Activated naive CD4-positive, alpha-beta T cell treated with anti-CD3 and anti-CD28 coated beads, Interleukin-2, amount 50 U/mL, for 72 hours (primary cell): ENCODE results near the gene BCO1. TPM values are rescaled to one million over a fixed set of nuclear protein-coding genes. Genes with fewer than 3 reads are reported as not detected.
A peak's percentile ranks its signal among the peaks of the same experiment; 100 is the strongest.

Experiments
- ATAC-seq, 2 donors: fragments of 150-1000 bp; cut with Tn5 transposase; 2 replicates each; pipeline ENCODE4 v1.10.0; 2021; ENCODE audit warnings: mild to moderate bottlenecking in 2 of 2, moderate library complexity in 2 of 2
- DNase-seq, 2 donors: peaks; one replicate each; pipeline ENCODE4 v3.0.0; 2021 to 2022; ENCODE audit warnings: low spot score in 2 of 2
- H3K27ac Mint-ChIP-seq, 2 donors: one replicate each; pipeline ENCODE4 v1.8.0; 2022; ENCODE audit warnings: mild to moderate bottlenecking in 2 of 2, mixed read lengths in 2 of 2
- H3K36me3 Mint-ChIP-seq, 2 donors: one replicate each; pipeline ENCODE4 v1.8.0; 2022; ENCODE audit warnings: mixed read lengths in 2 of 2
- H3K9me3 Mint-ChIP-seq, 2 donors: one replicate each; pipeline ENCODE4 v1.8.0; 2022; ENCODE audit warnings: mixed read lengths in 2 of 2
- total RNA-seq, 2 donors: library from RNA; stranded (reverse); gene quantifications; one replicate each; pipeline ENCODE4 v1.2.3, GENCODE V29; 2022

BCO1 gene, protein sequence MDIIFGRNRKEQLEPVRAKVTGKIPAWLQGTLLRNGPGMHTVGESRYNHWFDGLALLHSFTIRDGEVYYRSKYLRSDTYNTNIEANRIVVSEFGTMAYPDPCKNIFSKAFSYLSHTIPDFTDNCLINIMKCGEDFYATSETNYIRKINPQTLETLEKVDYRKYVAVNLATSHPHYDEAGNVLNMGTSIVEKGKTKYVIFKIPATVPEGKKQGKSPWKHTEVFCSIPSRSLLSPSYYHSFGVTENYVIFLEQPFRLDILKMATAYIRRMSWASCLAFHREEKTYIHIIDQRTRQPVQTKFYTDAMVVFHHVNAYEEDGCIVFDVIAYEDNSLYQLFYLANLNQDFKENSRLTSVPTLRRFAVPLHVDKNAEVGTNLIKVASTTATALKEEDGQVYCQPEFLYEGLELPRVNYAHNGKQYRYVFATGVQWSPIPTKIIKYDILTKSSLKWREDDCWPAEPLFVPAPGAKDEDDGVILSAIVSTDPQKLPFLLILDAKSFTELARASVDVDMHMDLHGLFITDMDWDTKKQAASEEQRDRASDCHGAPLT
- not detected for total RNA-seq

DNA sequence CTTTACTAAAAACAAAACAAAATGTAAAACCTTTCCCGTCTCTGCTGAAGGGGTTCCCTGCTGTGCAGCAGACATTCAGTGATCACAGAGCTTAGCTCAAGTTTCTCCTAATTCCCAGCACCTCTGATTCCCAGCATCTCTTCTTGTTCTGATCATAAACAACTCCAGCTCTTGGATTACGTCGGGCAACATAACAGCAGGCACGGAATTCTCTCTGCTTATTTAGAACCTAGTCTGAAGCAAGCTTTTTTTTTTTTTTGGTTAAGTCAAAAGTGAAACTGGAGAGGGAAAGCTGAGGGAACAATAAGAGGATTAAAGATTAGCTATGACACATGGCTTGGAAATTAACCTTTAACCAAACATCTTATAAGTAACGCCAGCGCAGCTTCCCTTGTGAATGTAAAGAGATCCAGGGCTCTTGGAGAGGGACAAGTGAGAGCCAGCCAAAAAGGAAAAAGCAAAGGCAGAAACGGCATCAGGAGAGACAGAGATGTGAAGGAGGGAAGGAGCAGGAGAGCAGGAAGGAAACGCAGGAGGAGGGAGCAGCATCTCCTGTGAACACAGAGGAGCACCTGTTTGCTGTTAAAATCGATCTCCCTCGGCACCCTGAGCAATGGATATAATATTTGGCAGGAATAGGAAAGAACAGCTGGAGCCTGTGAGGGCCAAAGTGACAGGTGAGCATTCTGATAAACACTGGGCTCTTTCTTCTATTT is at the start of gene BCO1:
TSS of gene BCO1 (plus strand) at position 394 of the 716 bp plus-strand sequence. CDS start at position 614, 220 bp downstream.
- Mint-ChIP-seq H3K27ac (no peak within 1 kb of the TSS), H3K9me3 (no peaks in the 10 kb centered on the region), H3K36me3 (no peaks in the 10 kb centered on the region)
- DNase-seq (no peak), ATAC-seq (no peak)

DNA sequence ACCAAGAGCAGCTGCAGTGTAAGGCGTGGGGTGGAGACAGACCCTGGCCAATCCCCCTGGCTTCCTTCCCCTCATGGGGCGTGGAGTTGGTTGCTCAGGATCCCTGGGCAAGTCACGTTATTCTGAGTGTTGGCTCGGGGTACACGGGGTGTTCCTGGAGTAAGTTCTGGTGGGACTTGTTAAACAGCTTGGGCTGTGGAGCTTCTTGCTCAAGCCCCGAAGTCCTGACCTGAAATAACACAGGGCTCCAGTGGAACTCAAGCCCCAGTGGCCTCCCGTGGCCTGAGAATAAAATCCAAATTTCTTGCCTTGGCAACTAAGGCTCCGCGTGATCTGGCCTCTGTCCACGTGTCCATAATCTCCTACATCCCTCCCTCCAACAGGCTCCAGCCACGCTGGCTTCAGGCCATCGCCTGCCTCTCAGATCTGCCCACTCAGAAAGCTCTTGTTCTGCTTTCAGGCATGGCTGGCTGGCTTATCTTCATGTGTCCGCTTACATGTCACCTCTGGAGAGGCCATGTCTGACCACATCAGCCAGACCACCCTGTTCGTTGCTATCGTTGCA is 49.3 kb upstream of the BCO1 start:
- Mint-ChIP-seq H3K27ac (no peak overlapping the region), H3K36me3 (no peaks in the 10 kb centered on the region), H3K9me3 (no peaks in the 10 kb centered on the region)
- no peak for ATAC-seq
- no peak for DNase-seq

DNA sequence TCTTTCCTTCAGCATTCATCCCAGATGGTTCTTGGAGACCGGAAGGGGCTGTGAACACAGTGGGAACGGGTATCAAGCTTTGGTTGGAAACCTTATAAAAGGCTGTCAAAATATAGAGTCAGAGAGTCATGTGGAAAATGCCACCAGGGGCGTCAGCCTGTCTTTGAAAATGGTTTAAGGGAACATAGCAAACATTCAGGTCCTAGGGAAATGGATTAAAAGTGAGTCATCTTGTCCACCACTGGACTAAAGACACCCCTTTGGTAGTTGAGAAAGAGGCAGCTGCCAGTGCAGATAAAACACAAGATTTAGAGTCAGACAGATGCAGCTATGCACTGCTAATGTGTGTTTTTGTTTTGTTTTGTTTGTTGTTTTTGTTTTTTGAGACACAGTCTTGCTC is 47.8 kb upstream of the BCO1 start:
- H3K27ac Mint-ChIP-seq: no peak overlapping the region
- DNase-seq (no peak), ATAC-seq (no peak)
- H3K36me3 Mint-ChIP-seq: no peaks in the 10 kb centered on the region
- no peaks in the 10 kb centered on the region for H3K9me3 Mint-ChIP-seq

DNA sequence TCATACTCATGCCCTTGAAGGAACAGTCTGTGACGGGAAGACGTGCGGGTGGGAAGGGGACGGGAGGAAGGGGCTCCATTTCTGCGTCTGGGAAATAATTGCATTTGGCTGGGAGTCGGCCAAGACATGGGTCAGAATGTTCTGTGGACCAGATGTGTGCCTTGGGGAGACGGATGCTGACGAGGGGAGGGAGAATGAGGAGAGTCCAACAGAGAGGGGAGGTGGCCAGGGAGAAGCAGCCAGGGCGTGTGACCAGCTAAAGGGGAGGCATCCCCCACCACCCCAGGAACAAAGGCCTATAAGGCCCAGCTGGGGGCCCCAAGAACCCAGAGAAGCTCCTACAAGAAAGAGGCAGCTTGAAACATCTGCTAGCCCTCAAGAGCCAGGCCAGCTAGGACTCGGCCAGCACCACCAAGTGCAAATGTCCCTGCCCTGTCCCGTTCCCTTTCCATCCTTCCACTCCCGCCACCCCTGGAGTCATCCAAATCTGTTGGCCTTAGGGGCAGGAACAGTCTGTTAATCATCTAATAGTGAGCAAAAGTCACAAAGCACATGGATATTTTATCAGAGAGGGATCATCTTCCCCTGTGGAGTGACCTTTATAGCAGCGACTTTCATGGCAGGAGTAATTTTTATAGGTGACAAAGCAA is 42.5 kb upstream of the BCO1 start:
- no peaks in the 10 kb centered on the region for H3K36me3 Mint-ChIP-seq
- no peaks in the 10 kb centered on the region for H3K9me3 Mint-ChIP-seq
- no peak for ATAC-seq
- no peak for DNase-seq
- no peak overlapping the region for H3K27ac Mint-ChIP-seq

DNA sequence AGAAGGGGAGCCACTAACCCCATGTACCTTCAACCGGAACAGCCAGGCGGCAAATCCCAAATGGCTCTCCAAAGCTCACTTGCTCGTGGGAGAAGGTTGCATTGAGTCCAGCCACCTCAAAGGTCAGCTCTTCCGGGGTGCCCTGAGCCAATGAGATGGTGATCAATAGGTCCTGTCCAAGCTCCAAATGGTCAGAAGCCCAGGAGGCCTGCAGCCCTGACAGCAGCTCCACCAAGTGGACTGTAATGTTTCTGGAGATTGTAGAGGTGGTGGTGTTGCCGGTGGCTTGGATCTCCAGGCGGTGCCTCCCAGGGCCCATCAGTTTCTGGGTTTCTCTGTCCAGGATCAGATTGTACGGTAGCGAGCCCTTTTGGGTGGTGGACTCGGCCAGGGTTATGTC is 39.9 kb upstream of the BCO1 start:
- no peaks in the 10 kb centered on the region for H3K9me3 Mint-ChIP-seq
- no peak overlapping the region for H3K27ac Mint-ChIP-seq
- no peaks in the 10 kb centered on the region for H3K36me3 Mint-ChIP-seq
- no peak for DNase-seq
- no peak for ATAC-seq

DNA sequence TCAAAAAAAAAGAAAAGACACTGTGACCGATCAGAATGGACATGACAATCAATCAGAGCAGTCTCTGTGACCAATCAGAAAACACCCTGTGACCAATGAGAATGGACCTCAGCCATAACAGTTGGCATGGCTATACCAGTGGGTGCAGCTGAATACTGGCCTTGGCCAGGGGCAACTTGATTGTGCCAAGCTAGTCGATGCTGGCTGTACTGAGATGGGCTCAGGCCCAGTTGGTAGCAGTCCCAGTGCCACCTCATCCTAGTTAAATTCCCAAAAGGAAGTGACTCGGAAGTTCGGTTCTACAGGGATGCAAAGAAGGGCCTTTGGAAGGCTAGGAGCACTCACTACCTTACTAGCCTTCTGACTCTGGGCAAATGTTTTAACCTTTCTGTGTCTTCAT is 37.2 kb upstream of the BCO1 start:
- ATAC-seq (no peak), DNase-seq (no peak)
- Mint-ChIP-seq H3K36me3 (no peaks in the 10 kb centered on the region), H3K9me3 (no peaks in the 10 kb centered on the region), H3K27ac (no peak overlapping the region)

DNA sequence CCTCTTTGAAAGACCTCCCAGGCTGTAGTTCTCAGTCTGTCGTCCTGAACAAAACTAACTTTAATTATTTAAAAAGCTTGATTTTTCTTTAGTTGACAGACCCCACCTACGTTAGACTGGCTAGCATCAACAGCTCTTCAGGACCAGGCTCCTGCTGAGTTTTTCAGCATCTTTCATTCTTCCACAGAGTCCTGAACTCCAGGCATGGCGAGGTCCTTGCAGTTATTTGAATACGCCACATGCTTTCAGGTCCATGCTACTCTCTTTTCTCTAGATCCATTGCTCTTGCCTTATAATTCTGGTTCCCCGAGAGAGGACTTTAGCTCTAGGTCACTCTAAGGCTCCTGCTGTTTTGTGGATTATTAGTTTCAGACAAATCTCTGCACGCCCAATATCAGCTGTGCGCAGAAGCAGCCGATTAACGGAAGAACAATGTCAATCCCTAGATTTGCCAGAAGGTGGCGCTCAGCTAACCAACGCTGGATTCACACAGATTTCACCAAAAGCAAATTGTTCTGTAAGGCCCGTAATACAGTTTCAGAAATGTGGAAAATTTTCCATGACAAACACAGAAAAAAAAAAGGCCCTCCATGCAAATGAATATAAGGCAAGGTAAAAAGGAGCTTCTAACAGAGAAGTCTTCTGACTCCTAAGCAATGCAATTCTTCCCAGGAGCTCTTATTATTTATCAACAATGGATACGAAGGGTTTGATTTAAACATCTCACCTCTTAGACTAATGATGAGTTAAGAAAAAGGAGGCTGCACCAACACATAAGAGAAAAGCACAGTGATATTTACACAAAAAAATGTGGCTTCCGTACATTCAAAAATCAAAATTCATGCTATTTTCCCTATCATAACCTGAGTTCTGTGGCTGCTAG is 33.5 kb upstream of the BCO1 start:
- Mint-ChIP-seq H3K27ac (no peak overlapping the region), H3K36me3 (no peaks in the 10 kb centered on the region), H3K9me3 (no peaks in the 10 kb centered on the region)
- DNase-seq (peak in 1 of 2 donors; percentile 51), ATAC-seq (no peak)

DNA sequence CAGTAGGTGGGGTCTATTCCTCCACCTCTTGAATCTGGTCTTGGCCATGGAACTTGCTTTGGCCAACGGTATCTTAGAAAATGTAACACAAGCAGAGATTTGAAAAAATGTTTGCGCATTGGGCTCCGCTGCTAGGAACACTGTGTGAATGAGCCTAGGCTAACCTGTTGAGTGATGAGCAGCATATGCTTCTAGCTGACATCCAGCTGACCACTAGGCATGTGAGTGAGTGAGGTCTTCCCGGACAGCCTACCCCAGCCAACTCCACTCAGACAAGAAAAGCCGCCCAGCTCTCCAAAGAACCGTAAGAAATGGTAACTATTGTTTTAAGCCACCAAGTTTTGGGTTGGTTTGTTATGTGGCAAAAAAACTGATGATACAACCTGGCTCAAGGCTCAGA is 31.4 kb upstream of the BCO1 start:
- ATAC-seq (no peak), DNase-seq (no peak)
- no peaks in the 10 kb centered on the region for H3K36me3 Mint-ChIP-seq
- H3K9me3 Mint-ChIP-seq: no peaks in the 10 kb centered on the region
- H3K27ac Mint-ChIP-seq: no peak overlapping the region

DNA sequence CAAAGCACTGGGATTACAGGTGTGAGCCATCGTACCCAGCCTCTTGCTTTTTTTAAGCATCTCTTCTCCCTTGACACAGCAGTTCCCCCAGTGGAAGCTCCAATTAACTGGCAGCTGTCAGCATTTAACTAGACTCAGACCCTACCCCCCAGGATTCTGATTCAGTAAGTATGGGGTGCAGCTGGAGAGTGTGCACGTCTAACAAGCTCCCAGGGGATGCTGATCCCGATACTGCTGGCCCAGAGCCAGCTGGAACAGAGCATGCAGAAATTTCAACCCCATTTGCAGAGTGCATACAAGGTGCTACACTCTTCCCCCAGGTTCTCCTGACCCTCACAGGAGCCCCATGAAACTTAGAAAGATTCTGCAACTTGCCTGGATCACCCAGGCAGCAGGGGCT is 27.7 kb upstream of the BCO1 start:
- DNase-seq (no peak), ATAC-seq (no peak)
- H3K9me3 Mint-ChIP-seq: no peaks in the 10 kb centered on the region
- no peaks in the 10 kb centered on the region for H3K36me3 Mint-ChIP-seq
- no peak overlapping the region for H3K27ac Mint-ChIP-seq

DNA sequence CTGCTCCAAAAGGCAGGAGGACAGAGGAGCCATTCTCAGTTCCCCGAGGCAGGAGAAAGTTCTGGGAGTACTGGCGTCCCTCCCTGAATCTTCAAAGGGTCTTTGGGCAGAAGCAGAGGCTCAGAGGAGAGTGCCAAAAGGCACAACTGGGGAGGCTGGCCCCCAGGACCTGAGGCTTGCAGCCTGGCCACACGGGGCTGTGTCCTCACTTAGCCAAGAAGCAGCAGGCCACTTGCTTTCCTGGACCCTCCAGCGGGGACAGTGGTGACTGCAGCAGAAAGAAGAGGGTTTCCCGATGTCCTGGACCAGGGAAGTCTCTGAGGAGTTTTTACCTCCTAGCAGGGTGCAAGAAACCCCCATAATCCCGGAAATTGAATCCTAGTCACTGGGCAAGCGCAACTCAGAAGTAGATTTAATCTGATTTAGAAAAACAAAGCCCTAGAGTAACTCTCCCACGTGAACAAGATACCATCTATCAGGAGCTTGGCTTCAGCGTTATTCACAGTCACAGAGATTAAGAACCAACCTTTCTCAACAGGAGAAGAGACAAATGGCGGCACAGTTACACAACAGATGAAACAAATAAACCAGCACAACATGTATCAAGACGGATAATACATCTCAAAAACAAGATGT is 25.5 kb upstream of the BCO1 start:
- ATAC-seq (no peak), DNase-seq (no peak)
- no peak overlapping the region for H3K27ac Mint-ChIP-seq
- no peaks in the 10 kb centered on the region for H3K36me3 Mint-ChIP-seq
- no peaks in the 10 kb centered on the region for H3K9me3 Mint-ChIP-seq

DNA sequence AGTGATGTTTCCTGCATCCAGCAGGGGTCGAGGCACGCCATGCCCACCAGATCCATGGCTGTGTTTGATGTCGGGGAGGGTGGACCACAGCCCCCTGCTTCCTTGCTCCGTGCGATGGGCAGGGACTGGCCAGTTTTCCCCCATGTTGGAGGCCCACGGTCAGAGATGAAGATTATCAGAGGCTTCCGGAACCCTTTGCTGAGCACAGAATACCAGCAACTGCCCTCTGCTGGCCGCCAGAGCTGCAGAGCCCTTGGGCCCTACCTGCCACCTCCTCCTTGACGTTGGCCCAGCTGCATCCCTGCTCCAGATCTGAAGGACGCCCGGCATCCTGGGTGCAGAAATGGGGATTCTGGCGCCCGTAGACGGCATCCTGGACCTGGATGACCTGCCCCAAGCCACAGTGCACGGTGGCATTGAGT is 23.7 kb upstream of the BCO1 start:
- H3K36me3 Mint-ChIP-seq: no peaks in the 10 kb centered on the region
- ATAC-seq: no peak
- no peaks in the 10 kb centered on the region for H3K9me3 Mint-ChIP-seq
- no peak overlapping the region for H3K27ac Mint-ChIP-seq
- no peak for DNase-seq

DNA sequence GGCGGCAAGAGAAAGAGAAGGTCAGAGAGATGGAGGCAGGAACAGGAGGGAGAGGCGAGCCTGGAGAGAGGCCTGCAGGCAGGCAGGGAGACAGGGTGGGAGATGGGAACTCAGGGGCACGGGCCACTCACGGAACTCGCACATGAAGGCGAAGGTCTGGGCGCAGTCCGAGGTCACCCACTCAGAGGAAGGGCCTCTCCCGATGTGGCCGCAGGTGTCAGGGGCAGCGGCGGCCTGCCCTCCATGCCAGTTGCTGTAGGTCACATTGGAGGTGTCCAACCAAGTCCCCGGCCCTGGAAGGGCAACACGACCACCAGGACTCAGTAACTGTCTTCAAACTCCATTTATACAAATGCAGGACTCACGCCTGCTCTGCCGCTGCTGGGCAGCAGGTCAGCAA is 22.4 kb upstream of the BCO1 start:
- H3K27ac Mint-ChIP-seq: no peak overlapping the region
- ATAC-seq: no peak
- DNase-seq: no peak
- no peaks in the 10 kb centered on the region for H3K36me3 Mint-ChIP-seq
- no peaks in the 10 kb centered on the region for H3K9me3 Mint-ChIP-seq

DNA sequence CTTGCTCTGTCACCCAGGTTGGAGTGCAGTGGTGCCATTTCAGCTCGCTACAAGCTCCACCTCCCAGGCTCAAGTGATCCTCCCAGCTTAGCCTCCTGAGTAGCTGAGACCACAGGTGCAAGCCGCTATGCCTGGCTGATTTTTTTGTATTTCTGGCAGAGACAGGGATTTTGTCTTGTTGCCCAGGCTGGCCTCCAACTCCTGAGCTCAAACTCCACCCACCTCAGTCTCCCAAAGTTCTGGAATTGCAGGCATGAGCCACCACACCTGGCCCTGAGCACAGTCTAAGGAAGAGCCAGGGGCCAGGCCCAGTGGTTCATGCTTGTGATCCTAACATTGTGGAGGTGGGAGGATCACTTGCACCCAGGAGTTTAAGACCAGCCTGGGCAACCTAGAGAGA is 21.8 kb upstream of the BCO1 start:
- Mint-ChIP-seq H3K27ac (no peak overlapping the region), H3K9me3 (no peaks in the 10 kb centered on the region), H3K36me3 (no peaks in the 10 kb centered on the region)
- no peak for DNase-seq
- ATAC-seq: no peak

DNA sequence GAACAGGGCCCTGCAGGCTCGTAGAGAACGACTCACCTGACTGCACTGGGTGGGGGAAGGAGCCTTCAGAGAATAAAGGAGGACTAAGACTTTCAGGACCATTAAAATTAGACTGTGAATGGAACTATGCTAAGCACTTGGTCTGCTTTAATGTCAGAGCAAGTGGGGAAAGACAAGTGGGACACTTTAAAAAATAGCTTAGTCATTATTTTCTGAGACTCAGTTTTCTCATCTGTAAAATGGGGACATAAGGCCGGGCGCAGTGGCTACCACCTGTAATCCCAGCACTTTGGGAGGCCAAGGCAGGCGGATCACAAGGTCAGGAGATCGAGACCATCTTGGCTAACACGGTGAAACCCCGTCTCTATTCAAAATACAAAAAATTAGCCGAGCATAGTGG is 19.3 kb upstream of the BCO1 start:
- Mint-ChIP-seq H3K9me3 (no peaks in the 10 kb centered on the region), H3K27ac (no peak overlapping the region), H3K36me3 (no peaks in the 10 kb centered on the region)
- DNase-seq: no peak
- ATAC-seq: no peak

DNA sequence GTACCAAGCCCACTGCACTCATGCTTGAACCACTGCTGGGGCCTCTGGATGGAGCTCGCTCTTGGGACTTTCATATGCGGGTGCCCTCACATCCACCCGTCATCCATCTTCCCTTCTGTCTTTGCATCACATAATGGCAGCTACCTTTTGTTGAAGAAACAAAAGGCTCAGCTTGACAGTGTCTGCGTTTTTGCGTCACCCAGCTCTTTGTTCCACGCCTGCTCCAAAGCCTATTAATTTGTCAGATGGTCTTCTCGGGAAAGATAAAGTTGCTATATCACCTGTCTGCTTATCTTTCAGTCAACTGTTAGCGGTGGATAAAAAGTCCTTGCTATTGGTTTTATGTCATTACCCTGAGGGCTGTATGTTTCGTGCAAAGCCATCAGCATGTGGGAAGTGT is 18.1 kb upstream of the BCO1 start:
- no peak overlapping the region for H3K27ac Mint-ChIP-seq
- H3K9me3 Mint-ChIP-seq: no peaks in the 10 kb centered on the region
- no peaks in the 10 kb centered on the region for H3K36me3 Mint-ChIP-seq
- DNase-seq (no peak), ATAC-seq (no peak)

DNA sequence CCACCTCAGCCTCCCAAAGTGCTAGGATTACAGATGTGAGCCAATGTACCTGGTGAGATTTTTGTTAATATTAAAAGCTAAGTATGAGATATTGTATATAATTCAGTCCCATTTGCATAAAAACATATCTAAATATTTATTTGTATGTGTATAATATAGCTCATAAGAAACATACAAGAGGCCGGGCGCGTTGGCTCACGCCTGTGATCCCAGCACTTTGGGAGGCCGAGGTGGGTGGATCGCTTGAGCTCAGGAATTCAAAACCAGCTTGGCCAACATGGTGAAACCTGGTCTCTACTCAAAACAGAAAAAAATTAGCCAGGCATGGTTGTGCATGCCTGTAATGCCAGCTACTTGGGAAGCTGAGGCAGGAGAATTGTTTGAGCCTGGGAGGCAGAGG is 16.8 kb upstream of the BCO1 start:
- Mint-ChIP-seq H3K36me3 (no peaks in the 10 kb centered on the region), H3K9me3 (no peaks in the 10 kb centered on the region), H3K27ac (no peak overlapping the region)
- ATAC-seq: no peak
- DNase-seq: no peak
